ENCODE data around the gene SEMA3C. TPM values are rescaled to one million over a fixed set of nuclear protein-coding genes. Genes with fewer than 3 reads are reported as not detected.

The SEMA3C gene
- total RNA-seq, 2 donors from 2014 or later: 0.09 to 0.15 TPM

- no peaks in the 10 kb centered on the region for H3K36me3 Mint-ChIP-seq (ENCODE audit: low read depth)
- Histone ChIP-seq H3K36me3 (ENCODE audit: control insufficient read depth, insufficient read depth, low read length) (no peaks in the 10 kb centered on the region), H3K27me3 (ENCODE audit: control insufficient read depth, insufficient read depth, low read length, poor library complexity, severe bottlenecking) (no peaks in the 10 kb centered on the region), H3K4me1 (ENCODE audit: control insufficient read depth, insufficient read depth, low read length) (peaks cover 7% of the 10 kb centered on the region), H3K9me3 (ENCODE audit: control insufficient read depth, low read length) (no peaks in the 10 kb centered on the region), H3K4me3 (ENCODE audit: low read length) (no peak overlapping the region), H3K9ac (ENCODE audit: extremely low read depth, low read length, poor library complexity, severe bottlenecking) (no peak overlapping the region), H3K27ac (ENCODE audit: low read depth, low read length) (no peak overlapping the region)
- no peak overlapping the region for H3K27ac Mint-ChIP-seq
- no peaks in the 10 kb centered on the region for H3K9me3 Mint-ChIP-seq
- TF ChIP-seq, protein P1, sequence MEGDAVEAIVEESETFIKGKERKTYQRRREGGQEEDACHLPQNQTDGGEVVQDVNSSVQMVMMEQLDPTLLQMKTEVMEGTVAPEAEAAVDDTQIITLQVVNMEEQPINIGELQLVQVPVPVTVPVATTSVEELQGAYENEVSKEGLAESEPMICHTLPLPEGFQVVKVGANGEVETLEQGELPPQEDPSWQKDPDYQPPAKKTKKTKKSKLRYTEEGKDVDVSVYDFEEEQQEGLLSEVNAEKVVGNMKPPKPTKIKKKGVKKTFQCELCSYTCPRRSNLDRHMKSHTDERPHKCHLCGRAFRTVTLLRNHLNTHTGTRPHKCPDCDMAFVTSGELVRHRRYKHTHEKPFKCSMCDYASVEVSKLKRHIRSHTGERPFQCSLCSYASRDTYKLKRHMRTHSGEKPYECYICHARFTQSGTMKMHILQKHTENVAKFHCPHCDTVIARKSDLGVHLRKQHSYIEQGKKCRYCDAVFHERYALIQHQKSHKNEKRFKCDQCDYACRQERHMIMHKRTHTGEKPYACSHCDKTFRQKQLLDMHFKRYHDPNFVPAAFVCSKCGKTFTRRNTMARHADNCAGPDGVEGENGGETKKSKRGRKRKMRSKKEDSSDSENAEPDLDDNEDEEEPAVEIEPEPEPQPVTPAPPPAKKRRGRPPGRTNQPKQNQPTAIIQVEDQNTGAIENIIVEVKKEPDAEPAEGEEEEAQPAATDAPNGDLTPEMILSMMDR (conservative IDR thresholded peaks at IDR 0.05): no peak
- DNase-seq: no peak
- H3K4me3 Mint-ChIP-seq: no peak overlapping the region
- peaks cover 6% of the 10 kb centered on the region for H3K4me1 Mint-ChIP-seq
- peaks cover 6% of the 10 kb centered on the region for H3K27me3 Mint-ChIP-seq (ENCODE audit: insufficient read depth)
- WGBS, 2 experiments (ENCODE audit: insufficient coverage in 1 of 2, insufficient read length in 1 of 2): 94 to 100% methylated on average over 1 to 2 of the region's 2 CpGs
Observed at GRCh38 chr7:80835251-80835650, 83.6 kb downstream of the SEMA3C start.

DNA sequence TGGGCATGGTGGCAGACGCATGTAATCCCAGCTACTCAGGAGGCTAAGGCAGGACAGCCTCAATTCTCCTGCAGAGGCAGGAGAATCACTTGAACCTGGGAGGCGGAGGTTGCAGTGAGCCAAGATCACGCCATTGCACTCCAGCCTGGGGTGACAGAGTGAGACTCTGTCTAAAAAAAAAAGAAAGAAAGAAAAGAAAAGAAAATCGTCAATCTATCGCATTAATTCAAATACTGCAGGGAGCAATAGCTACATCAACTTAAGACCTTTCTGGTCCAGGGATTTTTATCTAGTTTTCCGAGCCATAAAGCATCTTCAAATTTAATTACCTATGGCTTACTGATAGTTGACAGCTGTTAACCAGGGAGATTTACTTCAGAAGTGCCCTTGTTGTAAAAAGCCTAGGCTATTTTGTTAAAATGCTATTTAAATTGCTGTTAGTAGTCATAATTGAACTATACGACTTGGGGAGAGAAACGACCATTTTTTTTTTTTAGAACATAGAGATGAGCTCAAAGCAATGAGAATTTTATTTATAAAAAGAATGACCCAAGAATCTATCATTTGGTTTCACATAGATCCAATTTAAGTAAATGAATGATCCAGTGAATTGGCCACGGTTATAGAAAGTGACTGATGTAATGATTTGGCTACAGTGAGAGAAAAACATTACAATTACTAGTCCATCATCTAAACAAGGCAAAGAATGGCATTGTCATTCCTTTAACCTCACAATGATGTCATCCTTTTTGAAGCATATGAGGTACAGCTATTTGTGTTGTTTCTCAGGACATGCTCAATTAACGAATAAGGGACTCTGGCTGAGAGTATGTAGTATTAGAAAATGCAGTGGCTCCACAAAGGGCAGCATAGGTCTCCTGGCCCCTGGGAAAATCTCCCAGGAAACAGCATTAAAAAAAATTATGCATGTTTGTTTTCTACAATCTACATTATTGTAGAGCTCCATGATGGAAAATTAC, 85.3 kb downstream of the SEMA3C start:
- Histone ChIP-seq H3K27ac (ENCODE audit: low read depth, low read length) (peak overlapping the region; percentile 79), H3K9me3 (ENCODE audit: control insufficient read depth, low read length) (no peaks in the 10 kb centered on the region), H3K4me3 (ENCODE audit: low read length) (no peak overlapping the region), H3K9ac (ENCODE audit: extremely low read depth, low read length, poor library complexity, severe bottlenecking) (no peak overlapping the region), H3K36me3 (ENCODE audit: control insufficient read depth, insufficient read depth, low read length) (no peaks in the 10 kb centered on the region), H3K4me1 (ENCODE audit: control insufficient read depth, insufficient read depth, low read length) (peaks cover 7% of the 10 kb centered on the region), H3K27me3 (ENCODE audit: control insufficient read depth, insufficient read depth, low read length, poor library complexity, severe bottlenecking) (no peaks in the 10 kb centered on the region)
- WGBS, 2 experiments (ENCODE audit: insufficient coverage in 1 of 2, insufficient read length in 1 of 2): 89 to 92% methylated on average over 6 to 9 of the region's 10 CpGs
- TF ChIP-seq, protein P1 (conservative IDR thresholded peaks at IDR 0.05): no peak
- H3K4me1 Mint-ChIP-seq: peaks cover 2% of the 10 kb centered on the region
- H3K27ac Mint-ChIP-seq: no peak overlapping the region
- DNase-seq: no peak
- no peak overlapping the region for H3K4me3 Mint-ChIP-seq
- peaks cover 13% of the 10 kb centered on the region for H3K27me3 Mint-ChIP-seq (ENCODE audit: insufficient read depth)
- no peaks in the 10 kb centered on the region for H3K9me3 Mint-ChIP-seq
- H3K36me3 Mint-ChIP-seq (ENCODE audit: low read depth): no peaks in the 10 kb centered on the region

DNA sequence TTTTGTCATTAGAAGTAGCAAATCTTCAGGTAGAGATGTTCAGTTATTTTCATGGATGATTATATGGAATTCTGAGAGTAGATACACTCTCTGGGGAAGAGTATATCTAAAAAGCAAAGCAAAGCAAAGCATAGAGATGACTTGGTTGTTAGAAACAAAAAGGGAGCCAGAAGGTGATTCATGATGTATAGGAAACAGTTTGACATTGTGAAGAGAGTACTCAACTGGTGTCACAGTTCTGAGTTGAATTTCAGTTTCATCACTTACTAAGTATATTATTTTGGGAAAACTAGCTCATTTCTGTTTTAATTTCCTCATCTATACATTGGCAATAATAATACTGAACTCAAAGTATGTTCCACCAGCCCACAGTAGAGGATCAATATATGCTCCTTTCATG, 86.8 kb downstream of the SEMA3C start:
- Mint-ChIP-seq H3K9me3 (no peaks in the 10 kb centered on the region), H3K36me3 (ENCODE audit: low read depth) (no peaks in the 10 kb centered on the region), H3K4me1 (no peaks in the 10 kb centered on the region), H3K27ac (no peak overlapping the region), H3K4me3 (no peak overlapping the region), H3K27me3 (ENCODE audit: insufficient read depth) (peaks cover 14% of the 10 kb centered on the region)
- no peaks in the 10 kb centered on the region for H3K36me3 ChIP-seq (ENCODE audit: control insufficient read depth, insufficient read depth, low read length)
- no peaks in the 10 kb centered on the region for H3K4me1 ChIP-seq (ENCODE audit: control insufficient read depth, insufficient read depth, low read length)
- H3K9me3 ChIP-seq (ENCODE audit: control insufficient read depth, low read length): no peaks in the 10 kb centered on the region
- DNase-seq: no peak
- no peaks in the 10 kb centered on the region for H3K27me3 ChIP-seq (ENCODE audit: control insufficient read depth, insufficient read depth, low read length, poor library complexity, severe bottlenecking)
- H3K4me3 ChIP-seq (ENCODE audit: low read length): no peak overlapping the region
- TF ChIP-seq, protein P1 (conservative IDR thresholded peaks at IDR 0.05): no peak
- H3K9ac ChIP-seq (ENCODE audit: extremely low read depth, low read length, poor library complexity, severe bottlenecking): no peak overlapping the region
- H3K27ac ChIP-seq (ENCODE audit: low read depth, low read length): no peak overlapping the region
